Esophagus muscularis mucosa (tissue), 4 donors: ENCODE results near the gene RTN4IP1.

Experiments used
- EP300 ChIP-seq: sonication (generic); formaldehyde crosslinking; IDR thresholded peaks from one replicate; pipeline ENCODE4 v1.6.1; 2017; ENCODE audit warnings: antibody characterized with exemption
- POLR2A ChIP-seq: fragments of 450-650 bp; IDR thresholded peaks from one replicate; pipeline ENCODE4 v1.6.1; 2017; ENCODE audit warnings: antibody characterized with exemption, moderate library complexity, mild to moderate bottlenecking, low read depth
- TF ChIP-seq, protein P1 (sequence below), 3 experiments: fragments of 200-600 bp in 2 of 3; fragments of 450-650 bp in 1 of 3; sonication (generic) in 2 of 3; IDR thresholded peaks; one replicate each; pipeline ENCODE4 v1.5.1; 2017 to 2019; ENCODE audit warnings: antibody characterized with exemption in 3 of 3, mild to moderate bottlenecking in 2 of 3, moderate library complexity in 1 of 3

DNA sequence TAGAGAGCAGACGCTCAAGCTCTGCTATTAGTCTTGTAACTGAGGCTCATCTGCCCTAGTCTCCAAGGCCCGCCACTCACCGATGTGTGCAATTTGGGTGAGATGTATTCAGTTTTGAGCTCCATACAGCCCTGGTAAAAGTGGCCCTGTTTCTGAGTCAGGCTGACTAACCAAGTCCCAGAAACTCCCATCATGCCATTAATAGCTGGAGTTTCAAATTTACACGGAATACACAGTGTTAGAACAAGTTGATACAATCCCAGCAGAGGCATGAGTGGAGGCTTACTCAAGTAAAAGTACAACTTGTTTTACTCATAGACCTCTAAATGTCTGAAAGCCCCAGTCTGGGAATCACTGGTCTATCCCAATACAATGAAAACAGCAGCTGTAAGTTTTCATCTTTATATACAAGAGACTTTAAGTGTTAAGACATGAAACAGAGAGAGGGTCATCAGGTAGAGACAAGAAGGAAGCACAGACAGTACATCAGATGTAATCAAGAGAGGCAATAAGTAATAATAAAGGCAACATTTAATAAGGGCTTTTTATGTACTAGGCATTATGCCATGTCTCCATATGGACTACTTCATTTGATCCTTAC is 42.4 kb downstream of the RTN4IP1 start:
- TF ChIP-seq POLR2A (no peak), EP300 (no peak)
- TF ChIP-seq, protein P1, sequence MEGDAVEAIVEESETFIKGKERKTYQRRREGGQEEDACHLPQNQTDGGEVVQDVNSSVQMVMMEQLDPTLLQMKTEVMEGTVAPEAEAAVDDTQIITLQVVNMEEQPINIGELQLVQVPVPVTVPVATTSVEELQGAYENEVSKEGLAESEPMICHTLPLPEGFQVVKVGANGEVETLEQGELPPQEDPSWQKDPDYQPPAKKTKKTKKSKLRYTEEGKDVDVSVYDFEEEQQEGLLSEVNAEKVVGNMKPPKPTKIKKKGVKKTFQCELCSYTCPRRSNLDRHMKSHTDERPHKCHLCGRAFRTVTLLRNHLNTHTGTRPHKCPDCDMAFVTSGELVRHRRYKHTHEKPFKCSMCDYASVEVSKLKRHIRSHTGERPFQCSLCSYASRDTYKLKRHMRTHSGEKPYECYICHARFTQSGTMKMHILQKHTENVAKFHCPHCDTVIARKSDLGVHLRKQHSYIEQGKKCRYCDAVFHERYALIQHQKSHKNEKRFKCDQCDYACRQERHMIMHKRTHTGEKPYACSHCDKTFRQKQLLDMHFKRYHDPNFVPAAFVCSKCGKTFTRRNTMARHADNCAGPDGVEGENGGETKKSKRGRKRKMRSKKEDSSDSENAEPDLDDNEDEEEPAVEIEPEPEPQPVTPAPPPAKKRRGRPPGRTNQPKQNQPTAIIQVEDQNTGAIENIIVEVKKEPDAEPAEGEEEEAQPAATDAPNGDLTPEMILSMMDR (IDR thresholded peaks at IDR 0.05), result no peak
